HepG2 (cell line): Measurements from ENCODE around the gene STK32B. TPM values are rescaled to one million over a fixed set of nuclear protein-coding genes. Genes with fewer than 3 reads are reported as not detected.

ENCODE experiments used
- ATAC-seq: fragments of 200-7000 bp; cut with Tn5 transposase; 3 replicates; pipeline ENCODE4 v1.9.1; 2020; ENCODE audit warnings: mild to moderate bottlenecking, moderate library complexity
- BruUV-seq: library from RNA; stranded (reverse); fragments of 400-500 nt; replicated peaks from 2 replicates; lab custom pipeline; 2021; lab: Mats Ljungman, UMichigan
- CTCF ChIA-PET: fragments of 300-600 bp; formaldehyde crosslinking; extraction: SDS; loops from one replicate; lab custom pipeline; 2021; ENCODE audit warnings: low total read pairs, inconsistent platforms, low intra/inter-chr PET ratio; lab: Yijun Ruan, JAX
- POLR2A ChIA-PET: fragments of 350-600 bp; sonication (Branson Sonifier 250); formaldehyde crosslinking; loops from one replicate; lab custom pipeline; 2020; ENCODE audit warnings: antibody characterized with exemption, inconsistent platforms; lab: Yijun Ruan, JAX
- DNase-seq: peaks from one replicate; pipeline ENCODE4 v3.0.0-alpha.2; 2015; ENCODE audit warnings: low spot score
- FAIRE-seq: peaks from 3 replicates; lab custom pipeline; 2011; peaks lifted over from hg19 to GRCh38; lab: Jason Lieb, UNC
- H2AFZ ChIP-seq: one replicate; pipeline ENCODE4 v1.6.1; 2011; ENCODE audit warnings: low read length, inconsistent platforms
- H3K27ac ChIP-seq: fragments of 300-600 bp; 3 replicates; pipeline ENCODE4 v1.8.0; 2011; ENCODE audit warnings: mixed run types, mild to moderate bottlenecking, mixed read lengths, low read length, inconsistent platforms; ENCODE audit not compliant: insufficient read depth; ENCODE audit errors: extremely low read length
- H3K27me3 ChIP-seq, 2 experiments: fragments of 200-600 bp in 1 of 2; 2 replicates in 1 of 2; 3 replicates in 1 of 2; pipeline versions ENCODE4 v1.6.0 to v1.8.0; 2011; ENCODE audit warnings: low read length in 2 of 2, mild to moderate bottlenecking in 2 of 2, moderate library complexity in 2 of 2, inconsistent platforms in 1 of 2; ENCODE audit not compliant: insufficient read depth in 2 of 2, control insufficient read depth in 1 of 2
- H3K36me3 ChIP-seq, 2 experiments: fragments of 200-600 bp in 1 of 2; replicated peaks in 1 of 2; 2 replicates in 1 of 2; 3 replicates in 1 of 2; pipeline versions ENCODE4 v1.5.1 to v1.8.0; 2011; ENCODE audit warnings: low read length in 2 of 2, inconsistent platforms in 1 of 2; ENCODE audit not compliant: insufficient read depth in 2 of 2, control insufficient read depth in 1 of 2
- H3K4me1 ChIP-seq: 2 replicates; pipeline ENCODE4 v1.5.1; 2012; ENCODE audit warnings: low read length, inconsistent platforms; ENCODE audit not compliant: insufficient read depth
- H3K4me2 ChIP-seq: 2 replicates; pipeline ENCODE4 v1.6.0; 2011; ENCODE audit warnings: low read depth, low read length, inconsistent platforms
- H3K4me3 ChIP-seq, 3 experiments: fragments of 200-600 bp in 1 of 3; sonication (generic), shearing (Covaris generic) in 1 of 3; replicated peaks in 1 of 3; 2 replicates each; pipeline ENCODE4 v1.5.1; 2011 to 2016; ENCODE audit warnings: low read length in 3 of 3, inconsistent platforms in 2 of 3, low read depth in 2 of 3, mild to moderate bottlenecking in 2 of 3, control low read depth in 1 of 3, mixed read lengths in 1 of 3; ENCODE audit not compliant: insufficient read depth in 1 of 3
- H3K79me2 ChIP-seq: one replicate; pipeline ENCODE4 v1.6.1; 2011; ENCODE audit warnings: low read length, inconsistent platforms; ENCODE audit not compliant: insufficient read depth
- H3K9ac ChIP-seq: 2 replicates; pipeline ENCODE4 v1.6.0; 2011; ENCODE audit warnings: mild to moderate bottlenecking, low read depth, low read length, inconsistent platforms; ENCODE audit not compliant: insufficient read depth
- H3K9me3 ChIP-seq: 2 replicates; pipeline ENCODE4 v1.5.1; 2012; ENCODE audit warnings: mild to moderate bottlenecking, low read length
- H4K20me1 ChIP-seq: 2 replicates; pipeline ENCODE4 v1.6.0; 2011; ENCODE audit warnings: inconsistent platforms, mild to moderate bottlenecking, low read length, moderate library complexity; ENCODE audit not compliant: insufficient read depth
- CBX2 ChIP-seq, 2 experiments: fragments of 200-600 bp in 1 of 2; sonication (generic); formaldehyde crosslinking in 1 of 2; IDR thresholded peaks; 2 replicates each; pipeline versions ENCODE4 v1.7.0 to v1.8.1; 2018 to 2022; ENCODE audit warnings: low read depth in 2 of 2, low read length in 1 of 2, mild to moderate bottlenecking in 1 of 2, missing genetic modification reagents in 1 of 2
- ETV5 ChIP-seq: IDR thresholded peaks from 2 replicates; pipeline ENCODE4 v1.6.1; 2018; ENCODE audit warnings: missing biosample characterization, missing genetic modification reagents, inconsistent platforms, borderline replicate concordance
- MAF1 ChIP-seq: sonication (generic); formaldehyde crosslinking; IDR thresholded peaks from 2 replicates; pipeline ENCODE4 v1.5.0; 2020; ENCODE audit warnings: missing genetic modification reagents, borderline replicate concordance
- SP2 ChIP-seq: sonication (generic); formaldehyde crosslinking; IDR thresholded peaks from 2 replicates; pipeline ENCODE4 v1.5.1; 2020; ENCODE audit warnings: mild to moderate bottlenecking, missing genetic modification reagents
- SYNCRIP ChIP-seq: fragments of 200-400 bp; formaldehyde crosslinking; IDR thresholded peaks from 2 replicates; pipeline ENCODE4 v1.6.1; 2018; ENCODE audit warnings: mild to moderate bottlenecking, low read depth, low read length; ENCODE audit not compliant: insufficient read depth
- ZFP1 ChIP-seq: IDR thresholded peaks from 2 replicates; pipeline ENCODE4 v1.6.1; 2016
- ZIK1 ChIP-seq: sonication (generic); formaldehyde crosslinking; IDR thresholded peaks from 2 replicates; pipeline ENCODE4 v1.5.0; 2020; ENCODE audit warnings: mild to moderate bottlenecking, low read depth, missing genetic modification reagents, borderline replicate concordance
- ZNF460 ChIP-seq: sonication (generic); formaldehyde crosslinking; IDR thresholded peaks from 2 replicates; pipeline ENCODE4 v1.5.1; 2020; ENCODE audit warnings: missing genetic modification reagents, mild to moderate bottlenecking, borderline replicate concordance
- ZNF564 ChIP-seq: sonication (generic); formaldehyde crosslinking; IDR thresholded peaks from 2 replicates; pipeline ENCODE4 v1.8.1; 2023; ENCODE audit warnings: mild to moderate bottlenecking, missing genetic modification reagents
- ZNF674 ChIP-seq: sonication (generic); formaldehyde crosslinking; IDR thresholded peaks from 2 replicates; pipeline ENCODE4 v1.5.0; 2020; ENCODE audit warnings: low read depth, mild to moderate bottlenecking, missing genetic modification reagents
- ZSCAN30 ChIP-seq: sonication (generic); formaldehyde crosslinking; IDR thresholded peaks from 2 replicates; pipeline ENCODE4 v1.5.0; 2020; ENCODE audit warnings: mild to moderate bottlenecking, missing genetic modification reagents
- WGBS: methylation state at CpG from one replicate; pipeline ENCODE4 v1.1.6; 2017; ENCODE audit warnings: low lambda C conversion rate; 5-methylcytosine and 5-hydroxymethylcytosine counted together
- in situ Hi-C: cut with HindIII; loops from 2 replicates; pipeline ENCODE4 v1.10.0; 2017; ENCODE audit warnings: low pct_unique_long_range_greater_than_20kb; ENCODE audit not compliant: extremely low pct_ligation_motif_present
- intact Hi-C: fragments of 100-400 bp; cut with micrococcal nuclease; formaldehyde crosslinking; loops from one replicate; pipeline ENCODE4 v1.10.0; 2022; ENCODE audit not compliant: unreplicated experiment
- polyA plus RNA-seq, 8 experiments: library from polyadenylated mRNA; depleted of rRNA in 3 of 8; stranded (reverse) in 7 of 8; unstranded in 1 of 8; fragments of >200 nt; fragmentation: Illumina TruSeq in 4 of 8; extraction: Trizol in 4 of 8; gene quantifications; 2 replicates each; pipeline versions ENCODE4 v1.2.1 to v1.2.3, GENCODE V29; 2011 to 2016; ENCODE audit warnings: low read depth in 4 of 8, missing spikeins in 1 of 8, mixed read lengths in 1 of 8; ENCODE audit not compliant: insufficient read depth in 1 of 8
- total RNA-seq, 5 experiments: library from RNA; depleted of rRNA; stranded (reverse); fragments of >200 nt; fragmentation: Illumina TruSeq; extraction: Trizol; gene quantifications; 2 replicates each; pipeline ENCODE4 v1.2.3, GENCODE V29; 2016; ENCODE audit warnings: low read depth in 1 of 5
- TF ChIP-seq, protein P1 (sequence below): fragments of 450-650 bp; IDR thresholded peaks from 2 replicates; pipeline ENCODE4 v1.6.1; 2017
- TF ChIP-seq, protein P2 (sequence below): sonication (generic); formaldehyde crosslinking; IDR thresholded peaks from 2 replicates; pipeline ENCODE4; 2020; ENCODE audit warnings: missing genetic modification reagents, mild to moderate bottlenecking, borderline replicate concordance
- TF ChIP-seq, protein P3 (sequence below): sonication (generic); formaldehyde crosslinking; IDR thresholded peaks from 2 replicates; pipeline ENCODE4 v1.4.0; 2020; ENCODE audit warnings: mild to moderate bottlenecking, missing genetic modification reagents
- TF ChIP-seq, protein P4 (sequence below): sonication (generic); formaldehyde crosslinking; IDR thresholded peaks from 2 replicates; pipeline ENCODE4 v1.4.0; 2020; ENCODE audit warnings: mild to moderate bottlenecking, missing genetic modification reagents

The STK32B gene
- total and polyA plus RNA-seq, 2 of the 13 experiments (the other 11 are each of a cell fraction or from before 2014, with no cell fraction given): not detected

DNA sequence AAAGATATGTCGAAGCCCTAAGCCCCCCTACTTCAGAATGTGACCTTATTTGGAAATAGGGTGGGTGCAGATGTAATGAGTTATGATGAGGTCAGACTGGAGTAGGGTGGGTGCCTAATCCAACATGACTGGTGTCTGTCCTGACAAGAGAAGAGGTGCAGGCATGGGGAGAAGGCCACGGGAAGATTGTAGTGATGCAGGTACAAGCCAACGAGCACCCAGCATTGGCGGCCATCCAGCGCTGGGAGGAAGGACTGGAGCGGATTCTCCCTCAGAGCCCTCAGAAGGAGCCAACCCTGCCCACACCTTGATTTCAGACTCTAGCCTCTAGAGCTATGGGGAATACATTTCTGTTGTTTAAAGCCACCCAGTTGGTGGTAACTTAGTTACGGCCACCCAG, 419.9 kb downstream of the STK32B start (continued):
- TF ChIP-seq, protein P1, sequence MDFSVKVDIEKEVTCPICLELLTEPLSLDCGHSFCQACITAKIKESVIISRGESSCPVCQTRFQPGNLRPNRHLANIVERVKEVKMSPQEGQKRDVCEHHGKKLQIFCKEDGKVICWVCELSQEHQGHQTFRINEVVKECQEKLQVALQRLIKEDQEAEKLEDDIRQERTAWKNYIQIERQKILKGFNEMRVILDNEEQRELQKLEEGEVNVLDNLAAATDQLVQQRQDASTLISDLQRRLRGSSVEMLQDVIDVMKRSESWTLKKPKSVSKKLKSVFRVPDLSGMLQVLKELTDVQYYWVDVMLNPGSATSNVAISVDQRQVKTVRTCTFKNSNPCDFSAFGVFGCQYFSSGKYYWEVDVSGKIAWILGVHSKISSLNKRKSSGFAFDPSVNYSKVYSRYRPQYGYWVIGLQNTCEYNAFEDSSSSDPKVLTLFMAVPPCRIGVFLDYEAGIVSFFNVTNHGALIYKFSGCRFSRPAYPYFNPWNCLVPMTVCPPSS: no peak
- TF ChIP-seq, all 625 proteins: peak for 0

DNA sequence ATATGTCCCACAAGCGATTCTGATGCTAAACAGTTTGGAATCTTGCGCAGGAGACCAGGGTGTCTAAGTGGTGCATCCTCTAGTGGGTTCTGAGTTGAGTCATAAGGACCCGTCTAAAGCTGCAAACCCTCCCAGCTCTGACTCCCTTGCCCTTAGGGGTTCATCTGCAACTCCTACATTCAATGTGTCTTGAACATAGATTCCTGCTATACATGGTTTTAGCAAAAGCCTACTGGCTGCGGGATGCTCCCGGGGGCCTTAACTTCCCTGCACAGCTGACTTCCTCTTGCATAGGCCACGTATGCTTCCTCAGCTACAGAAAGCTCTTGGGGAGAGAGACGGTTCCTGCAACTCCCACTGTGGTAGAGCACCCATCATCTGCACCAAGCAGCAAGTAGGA, 420.4 kb downstream of the STK32B start:
- intact Hi-C loops: no loop called here
- in situ Hi-C loops: no loop called here
- ATAC-seq: no peak
- H3K4me3 ChIP-seq: no peak overlapping the region
- 4% methylated on average over 6 of the region's 7 CpGs for WGBS
- POLR2A ChIA-PET: no interaction called here
- FAIRE-seq: no peak
- DNase-seq: no peak
- CTCF ChIA-PET: no interaction called here
- H3K36me3 ChIP-seq: no peaks in the 10 kb centered on the region
- H3K9ac ChIP-seq: no peak overlapping the region
- no peak overlapping the region for H3K4me2 ChIP-seq
- H4K20me1 ChIP-seq: no peaks in the 10 kb centered on the region
- no peaks in the 10 kb centered on the region for H3K4me1 ChIP-seq
- no peaks in the 10 kb centered on the region for H3K9me3 ChIP-seq
- H3K27ac ChIP-seq: no peak overlapping the region
- BruUV-seq: no TSS peak
- H3K27me3 ChIP-seq: peaks cover 1 to 4% of the 10 kb centered on the region in 2 experiments; a peak in 2 of 5 replicates
- no peak overlapping the region for H2AFZ ChIP-seq
- H3K79me2 ChIP-seq: no peaks in the 10 kb centered on the region
- no peak for TF ChIP-seq ZSCAN30
- TF ChIP-seq ZNF460: no peak
- no peak for TF ChIP-seq SP2 (CRISPR knock-in tag)
- TF ChIP-seq, protein P2, sequence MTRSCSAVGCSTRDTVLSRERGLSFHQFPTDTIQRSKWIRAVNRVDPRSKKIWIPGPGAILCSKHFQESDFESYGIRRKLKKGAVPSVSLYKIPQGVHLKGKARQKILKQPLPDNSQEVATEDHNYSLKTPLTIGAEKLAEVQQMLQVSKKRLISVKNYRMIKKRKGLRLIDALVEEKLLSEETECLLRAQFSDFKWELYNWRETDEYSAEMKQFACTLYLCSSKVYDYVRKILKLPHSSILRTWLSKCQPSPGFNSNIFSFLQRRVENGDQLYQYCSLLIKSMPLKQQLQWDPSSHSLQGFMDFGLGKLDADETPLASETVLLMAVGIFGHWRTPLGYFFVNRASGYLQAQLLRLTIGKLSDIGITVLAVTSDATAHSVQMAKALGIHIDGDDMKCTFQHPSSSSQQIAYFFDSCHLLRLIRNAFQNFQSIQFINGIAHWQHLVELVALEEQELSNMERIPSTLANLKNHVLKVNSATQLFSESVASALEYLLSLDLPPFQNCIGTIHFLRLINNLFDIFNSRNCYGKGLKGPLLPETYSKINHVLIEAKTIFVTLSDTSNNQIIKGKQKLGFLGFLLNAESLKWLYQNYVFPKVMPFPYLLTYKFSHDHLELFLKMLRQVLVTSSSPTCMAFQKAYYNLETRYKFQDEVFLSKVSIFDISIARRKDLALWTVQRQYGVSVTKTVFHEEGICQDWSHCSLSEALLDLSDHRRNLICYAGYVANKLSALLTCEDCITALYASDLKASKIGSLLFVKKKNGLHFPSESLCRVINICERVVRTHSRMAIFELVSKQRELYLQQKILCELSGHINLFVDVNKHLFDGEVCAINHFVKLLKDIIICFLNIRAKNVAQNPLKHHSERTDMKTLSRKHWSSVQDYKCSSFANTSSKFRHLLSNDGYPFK: no peak
- TF ChIP-seq ZFP1 (CRISPR knock-in tag): no peak
- no peak for TF ChIP-seq ETV5 (CRISPR knock-in tag)
- TF ChIP-seq, protein P3, sequence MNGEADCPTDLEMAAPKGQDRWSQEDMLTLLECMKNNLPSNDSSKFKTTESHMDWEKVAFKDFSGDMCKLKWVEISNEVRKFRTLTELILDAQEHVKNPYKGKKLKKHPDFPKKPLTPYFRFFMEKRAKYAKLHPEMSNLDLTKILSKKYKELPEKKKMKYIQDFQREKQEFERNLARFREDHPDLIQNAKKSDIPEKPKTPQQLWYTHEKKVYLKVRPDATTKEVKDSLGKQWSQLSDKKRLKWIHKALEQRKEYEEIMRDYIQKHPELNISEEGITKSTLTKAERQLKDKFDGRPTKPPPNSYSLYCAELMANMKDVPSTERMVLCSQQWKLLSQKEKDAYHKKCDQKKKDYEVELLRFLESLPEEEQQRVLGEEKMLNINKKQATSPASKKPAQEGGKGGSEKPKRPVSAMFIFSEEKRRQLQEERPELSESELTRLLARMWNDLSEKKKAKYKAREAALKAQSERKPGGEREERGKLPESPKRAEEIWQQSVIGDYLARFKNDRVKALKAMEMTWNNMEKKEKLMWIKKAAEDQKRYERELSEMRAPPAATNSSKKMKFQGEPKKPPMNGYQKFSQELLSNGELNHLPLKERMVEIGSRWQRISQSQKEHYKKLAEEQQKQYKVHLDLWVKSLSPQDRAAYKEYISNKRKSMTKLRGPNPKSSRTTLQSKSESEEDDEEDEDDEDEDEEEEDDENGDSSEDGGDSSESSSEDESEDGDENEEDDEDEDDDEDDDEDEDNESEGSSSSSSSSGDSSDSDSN: no peak
- TF ChIP-seq ZNF674: no peak
- TF ChIP-seq, protein P4, sequence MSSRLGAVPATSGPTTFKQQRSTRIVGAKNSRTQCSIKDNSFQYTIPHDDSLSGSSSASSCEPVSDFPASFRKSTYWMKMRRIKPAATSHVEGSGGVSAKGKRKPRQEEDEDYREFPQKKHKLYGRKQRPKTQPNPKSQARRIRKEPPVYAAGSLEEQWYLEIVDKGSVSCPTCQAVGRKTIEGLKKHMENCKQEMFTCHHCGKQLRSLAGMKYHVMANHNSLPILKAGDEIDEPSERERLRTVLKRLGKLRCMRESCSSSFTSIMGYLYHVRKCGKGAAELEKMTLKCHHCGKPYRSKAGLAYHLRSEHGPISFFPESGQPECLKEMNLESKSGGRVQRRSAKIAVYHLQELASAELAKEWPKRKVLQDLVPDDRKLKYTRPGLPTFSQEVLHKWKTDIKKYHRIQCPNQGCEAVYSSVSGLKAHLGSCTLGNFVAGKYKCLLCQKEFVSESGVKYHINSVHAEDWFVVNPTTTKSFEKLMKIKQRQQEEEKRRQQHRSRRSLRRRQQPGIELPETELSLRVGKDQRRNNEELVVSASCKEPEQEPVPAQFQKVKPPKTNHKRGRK (CRISPR knock-in tag): no peak
- no peak for TF ChIP-seq ZIK1 (CRISPR knock-in tag)
- no peak for TF ChIP-seq CBX2 (IDR thresholded peaks at IDR 0.05; ENCODE audit: low read depth, low read length)
- no peak for TF ChIP-seq CBX2 (CRISPR knock-in tag; IDR thresholded peaks at IDR 0.05; ENCODE audit: low read depth)
- no peak for TF ChIP-seq SYNCRIP
- no peak for TF ChIP-seq MAF1
- TF ChIP-seq ZNF564 (CRISPR knock-in tag): no peak
